Skin of body (tissue), 2 donors: Measurements from ENCODE around the gene NUAK1. TPM values are rescaled to one million over a fixed set of nuclear protein-coding genes. Genes with fewer than 3 reads are reported as not detected.

Experiments
- DNase-seq: peaks from one replicate; lab custom pipeline; 2025; lab: John Stamatoyannopoulos, UW
- total RNA-seq: library from RNA; depleted of rRNA; stranded (reverse); fragments of >200 nt; gene quantifications from one replicate; pipeline ENCODE4 v1.2.3, GENCODE V29; 2014

NUAK1 gene
- total RNA-seq, 1 donor from 2014 or later, result 24.5 TPM

DNA sequence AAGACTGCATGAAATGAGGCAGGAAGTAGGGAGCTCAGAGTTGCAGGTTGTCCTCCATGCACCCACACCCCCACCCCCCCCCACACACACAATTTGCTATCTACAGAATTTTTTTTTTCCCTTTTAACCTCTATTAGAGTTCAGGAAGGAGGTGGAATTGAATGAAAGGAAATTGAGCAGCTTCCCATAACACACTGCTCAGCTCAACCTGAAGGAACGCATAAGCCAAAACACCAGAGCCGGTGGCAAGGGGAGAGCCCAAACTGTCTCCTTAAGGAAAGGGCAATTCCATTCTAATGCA is 74.1 kb downstream of the NUAK1 start:
- no peak for DNase-seq

DNA sequence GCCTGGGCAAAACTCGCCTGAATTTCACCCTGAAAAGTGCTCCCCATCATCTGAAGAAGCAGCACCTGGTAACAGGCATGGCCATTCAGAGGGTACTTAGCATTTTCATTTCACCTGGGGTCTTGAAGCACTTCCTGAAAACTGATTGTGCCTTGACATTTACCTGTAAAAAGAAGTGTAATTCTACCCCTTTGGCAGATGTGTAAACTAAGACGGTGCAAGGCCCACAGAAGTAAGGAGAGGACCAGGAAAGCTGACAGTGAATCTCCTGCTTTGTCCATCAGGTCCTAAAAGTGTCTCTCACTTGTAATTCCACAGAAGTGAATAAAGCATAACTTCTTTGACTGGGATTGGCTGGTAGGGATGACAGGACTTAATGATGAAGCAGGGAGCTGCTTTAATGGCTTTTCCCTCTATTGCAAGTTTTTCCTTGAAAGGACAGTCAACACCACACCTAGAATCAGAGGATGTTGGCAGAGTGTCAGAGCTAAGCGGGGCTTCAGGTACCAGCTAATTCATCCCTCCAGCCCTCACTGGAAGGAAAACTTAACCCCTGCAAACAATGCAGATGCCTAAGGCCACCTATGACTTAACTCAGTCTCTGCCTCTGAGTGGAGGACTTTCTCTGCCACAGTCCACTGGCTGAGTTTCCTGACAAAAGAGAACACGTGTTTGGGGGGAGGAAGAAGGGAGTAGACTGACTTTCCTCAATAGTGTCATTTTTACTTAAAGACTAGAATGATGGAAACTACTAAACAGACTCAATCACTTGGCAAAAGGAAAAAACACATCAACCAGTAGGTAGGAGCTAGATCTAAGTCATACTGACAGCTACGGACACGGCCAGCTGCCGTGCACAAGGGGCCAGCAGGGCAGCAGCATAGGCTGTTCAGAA is 74.7 kb downstream of the NUAK1 start:
- no peak for DNase-seq

DNA sequence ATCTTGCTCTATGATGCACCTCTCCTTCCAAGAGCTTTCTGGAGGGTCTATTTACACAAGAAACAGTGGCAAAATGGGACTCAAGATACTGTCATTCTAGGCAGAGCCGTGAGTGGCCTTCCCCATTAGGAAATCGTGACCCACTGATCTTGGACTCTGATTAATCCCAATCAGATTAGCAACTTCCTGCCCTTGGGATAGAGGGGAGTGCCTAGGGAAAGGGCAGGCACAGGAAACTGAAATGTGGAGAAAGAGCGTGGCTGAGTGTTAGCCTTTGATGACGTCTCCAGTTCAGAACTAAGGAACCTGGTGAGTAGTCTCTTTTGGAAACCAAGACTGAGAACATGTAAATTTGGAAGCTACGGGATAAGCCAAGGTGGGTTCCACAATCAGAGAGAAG is 76.1 kb downstream of the NUAK1 start:
- no peak for DNase-seq

DNA sequence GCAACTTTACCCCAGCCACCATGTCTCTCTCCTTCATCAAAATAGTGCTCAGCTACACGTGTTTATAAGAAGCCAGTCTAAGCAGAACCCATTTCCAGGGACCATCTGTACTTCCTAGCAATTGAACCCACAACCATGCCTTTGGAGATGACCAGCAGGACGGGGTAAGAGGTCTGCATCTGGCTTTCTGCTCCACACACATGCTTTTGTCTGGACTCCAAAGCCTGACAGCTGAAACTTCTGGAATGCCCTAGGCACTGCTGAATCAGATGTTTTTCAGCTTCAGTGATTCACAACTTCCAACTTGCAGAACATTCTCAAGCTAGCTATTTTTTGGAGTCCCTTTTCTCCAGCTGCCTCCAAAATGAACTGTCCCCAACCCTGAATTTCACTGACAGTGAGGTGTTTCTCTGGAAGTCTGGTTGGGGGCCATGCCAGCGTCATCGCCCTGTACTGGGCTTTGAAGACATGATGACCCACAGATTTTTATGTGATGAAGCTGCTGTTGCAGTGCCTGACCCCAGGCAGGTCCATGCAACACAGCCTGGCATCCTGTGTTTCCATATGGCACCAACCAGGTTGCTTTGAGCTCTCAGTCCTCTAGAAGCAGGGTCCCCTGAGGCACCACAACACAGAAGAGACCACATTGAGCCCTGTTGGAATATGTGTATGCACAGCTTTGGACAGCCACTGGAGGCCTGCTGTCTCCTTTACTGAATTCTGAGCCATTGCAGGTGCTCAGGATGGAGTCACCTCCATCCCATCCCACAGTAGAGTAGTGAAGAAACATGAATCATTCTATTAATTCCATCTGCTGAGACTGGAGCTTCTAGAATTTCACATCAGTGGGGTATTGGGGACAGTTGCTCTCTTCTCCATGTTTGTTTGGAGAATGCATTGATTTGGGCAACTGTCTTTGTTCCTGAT is 80.2 kb downstream of the NUAK1 start:
- DNase-seq, result no peak

DNA sequence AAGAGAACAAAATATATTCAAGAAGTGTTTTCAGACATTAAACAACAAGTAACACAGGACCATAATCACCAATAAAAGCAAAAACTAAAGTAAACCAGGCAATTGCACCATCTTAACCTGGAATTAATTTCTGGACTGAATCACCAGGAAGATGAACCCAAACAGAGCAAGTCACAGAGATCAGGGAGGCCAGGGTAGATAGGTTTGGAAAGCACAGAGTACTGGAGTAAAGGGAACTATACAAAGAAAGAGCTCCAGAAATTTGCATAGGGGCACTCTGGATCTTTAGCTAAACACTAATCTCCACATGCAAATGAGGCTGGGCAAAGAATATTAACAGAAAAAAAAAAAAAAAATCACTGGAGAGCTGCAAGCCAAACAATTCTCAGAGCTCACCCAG is 84.7 kb downstream of the NUAK1 start:
- DNase-seq, result no peak

DNA sequence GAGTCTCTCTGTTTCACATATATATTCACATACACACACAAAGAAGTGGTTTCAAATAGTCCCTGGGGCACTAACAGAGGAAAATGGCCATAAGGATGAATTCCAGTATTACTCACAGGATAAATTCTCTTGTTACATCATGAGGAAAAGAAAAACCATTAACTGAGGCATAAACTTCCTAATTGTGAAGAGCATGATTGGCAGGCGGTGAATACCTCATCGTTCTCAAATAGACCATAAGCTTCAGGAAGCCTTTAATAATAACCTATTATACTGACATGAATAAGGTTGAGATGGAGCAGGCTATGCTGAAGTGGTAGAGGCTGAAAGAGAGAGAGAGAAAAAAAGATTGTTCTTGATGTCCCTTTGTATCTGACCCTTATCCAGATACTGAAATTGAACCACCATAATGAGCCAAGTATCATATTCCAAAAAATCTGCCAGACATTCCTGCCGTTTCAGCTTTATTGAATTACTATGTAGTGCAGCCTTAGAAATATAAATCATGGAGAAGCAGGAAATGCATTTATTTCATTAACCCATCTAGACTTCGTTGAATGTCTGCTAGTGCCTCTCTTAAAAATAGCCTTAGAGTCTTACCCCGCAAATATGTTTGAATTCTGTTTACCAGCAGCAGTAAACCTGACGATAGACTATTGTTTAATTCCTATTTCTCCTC is 86.8 kb downstream of the NUAK1 start:
- DNase-seq, result peak; percentile 7

DNA sequence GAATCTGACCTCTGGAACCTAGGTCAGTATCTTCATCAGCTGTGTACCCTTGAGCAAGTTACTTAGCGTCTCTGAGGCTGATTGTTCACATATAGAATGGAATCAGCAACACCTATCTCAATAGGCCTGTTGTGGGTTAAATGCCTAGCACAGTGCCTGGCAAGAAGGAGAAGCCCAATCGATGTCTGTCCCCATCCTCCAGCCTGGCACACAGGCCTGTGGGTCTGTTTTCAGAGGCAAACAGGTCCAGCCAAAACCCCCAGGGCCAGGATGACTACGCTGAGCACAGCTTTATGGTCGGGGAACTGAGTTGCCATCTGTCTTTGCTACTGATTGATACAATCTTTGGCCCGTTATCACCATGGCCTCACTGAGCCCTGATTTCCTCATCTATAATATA is 89.2 kb downstream of the NUAK1 start:
- DNase-seq, result no peak

DNA sequence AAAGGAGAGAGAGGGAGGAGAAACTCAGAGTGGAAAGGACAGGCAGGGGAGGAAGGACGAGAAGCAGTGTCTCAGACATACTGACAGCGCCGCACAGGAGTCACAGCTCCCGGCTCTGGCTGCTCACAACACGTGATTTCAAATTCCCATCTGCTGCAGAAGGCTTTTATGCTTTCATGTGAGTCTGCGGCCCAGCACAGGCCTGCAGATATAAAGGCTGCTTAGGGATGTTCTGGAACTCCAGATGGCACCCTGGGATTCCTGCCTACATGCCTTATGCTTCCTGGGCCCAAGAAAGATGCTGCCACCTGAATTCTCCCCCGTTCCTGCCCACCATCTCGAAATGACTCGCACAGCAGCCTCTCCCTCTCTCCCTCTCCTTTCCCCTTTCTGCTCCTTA is 89.6 kb downstream of the NUAK1 start:
- no peak for DNase-seq

DNA sequence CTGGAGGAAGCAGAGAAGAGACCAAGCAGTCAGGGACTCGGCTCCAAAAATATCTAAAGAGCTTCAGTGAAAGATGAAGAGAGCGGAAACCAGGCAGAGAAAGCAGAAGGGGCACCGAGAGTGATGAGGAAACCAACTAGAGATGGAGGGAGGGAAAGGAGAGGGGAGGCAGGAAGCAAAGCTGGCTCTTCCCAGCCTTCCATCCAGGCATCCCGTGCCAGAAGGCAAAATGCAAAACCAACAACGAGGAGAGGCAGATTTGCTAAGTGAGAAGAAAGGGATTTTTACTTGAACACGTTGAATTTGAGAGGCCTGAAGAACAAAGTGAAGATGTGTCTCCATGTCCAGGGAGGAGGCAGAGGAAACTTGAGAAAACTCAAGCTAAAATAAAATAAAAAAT is 90.1 kb downstream of the NUAK1 start:
- DNase-seq, result no peak

DNA sequence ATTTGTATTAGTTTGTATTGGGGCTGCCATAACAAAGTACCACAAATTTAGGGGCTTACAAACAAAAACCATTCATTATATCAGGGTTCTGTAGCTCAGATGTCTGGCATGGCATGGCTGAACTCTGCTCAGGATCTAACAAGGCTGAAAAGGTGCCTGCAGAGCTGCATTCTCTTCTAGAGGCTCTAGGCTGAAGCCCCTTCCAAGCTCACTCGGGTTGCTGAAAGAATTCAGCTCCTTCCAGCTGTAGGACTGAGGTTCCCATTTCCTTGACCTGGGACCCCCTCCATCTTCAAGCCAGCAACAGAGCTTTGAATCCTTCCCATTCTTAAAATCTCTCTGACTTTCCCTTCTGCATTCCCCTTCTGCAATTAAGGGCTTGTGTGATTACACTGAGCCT is 90.7 kb downstream of the NUAK1 start:
- no peak for DNase-seq

DNA sequence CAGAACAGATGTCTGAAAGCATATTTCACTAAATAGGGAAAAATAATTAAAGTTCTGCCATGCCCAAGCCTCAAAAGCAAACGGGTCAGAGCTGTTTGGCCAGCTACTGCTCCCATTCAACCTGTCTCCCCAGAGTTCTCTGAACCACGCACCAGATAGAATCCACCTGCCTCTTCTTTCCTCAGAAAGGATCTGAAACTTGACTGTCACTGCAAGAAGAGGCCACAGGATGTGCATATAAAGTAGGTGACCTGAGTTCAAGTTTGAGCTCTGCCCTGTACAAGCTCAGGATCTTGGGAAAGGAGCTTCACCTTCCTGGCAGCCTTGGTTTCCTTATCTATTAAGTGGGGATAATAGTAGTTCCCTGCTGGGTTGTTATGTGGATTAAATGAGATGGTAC is 91.8 kb downstream of the NUAK1 start:
- DNase-seq, result no peak

DNA sequence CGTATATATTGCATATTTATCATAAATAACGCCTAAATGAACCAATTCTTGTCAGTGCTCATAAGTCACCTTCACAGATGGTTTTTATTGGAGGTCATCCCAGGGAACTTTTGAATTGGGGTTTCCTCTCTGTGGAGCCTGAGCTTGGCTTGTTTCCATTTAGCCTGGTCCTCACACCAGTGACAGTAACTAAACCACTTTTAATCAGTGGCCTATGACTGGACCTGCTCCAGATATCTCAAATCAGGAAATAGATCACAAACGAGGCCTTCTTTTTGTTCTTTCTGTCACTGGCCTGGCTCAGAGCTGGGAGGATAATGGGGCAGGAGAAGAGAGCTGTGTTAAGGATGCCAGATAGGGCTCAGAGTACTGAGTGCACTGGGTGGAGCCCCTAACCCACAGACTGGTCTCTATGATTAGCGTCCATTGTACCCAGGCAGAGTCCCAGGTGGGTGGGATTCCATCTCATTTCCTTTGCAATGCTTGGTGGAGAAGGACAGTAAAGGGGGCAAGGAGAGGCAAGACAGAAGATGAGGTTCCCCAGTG is 92.4 kb downstream of the NUAK1 start:
- DNase-seq, result no peak

DNA sequence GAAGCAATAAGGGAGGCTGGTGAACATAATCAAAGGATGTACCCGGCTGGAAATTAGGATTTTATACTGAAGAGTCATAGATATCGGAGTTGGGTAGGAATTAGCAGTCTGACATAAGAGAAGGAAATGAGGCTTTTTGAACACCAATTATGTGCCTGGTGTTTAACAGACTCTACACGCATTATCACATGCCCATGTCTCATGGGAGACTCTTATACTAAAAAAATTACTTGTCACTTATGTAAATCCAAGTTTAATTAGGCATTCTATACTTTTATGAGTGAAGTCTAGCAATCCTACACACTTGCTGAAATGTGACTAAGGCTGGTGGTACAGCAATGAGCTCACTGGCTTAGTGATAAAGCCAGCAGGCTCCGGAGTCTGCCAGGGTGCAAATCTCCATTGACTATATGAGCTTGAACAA is 93.5 kb downstream of the NUAK1 start:
- no peak for DNase-seq

DNA sequence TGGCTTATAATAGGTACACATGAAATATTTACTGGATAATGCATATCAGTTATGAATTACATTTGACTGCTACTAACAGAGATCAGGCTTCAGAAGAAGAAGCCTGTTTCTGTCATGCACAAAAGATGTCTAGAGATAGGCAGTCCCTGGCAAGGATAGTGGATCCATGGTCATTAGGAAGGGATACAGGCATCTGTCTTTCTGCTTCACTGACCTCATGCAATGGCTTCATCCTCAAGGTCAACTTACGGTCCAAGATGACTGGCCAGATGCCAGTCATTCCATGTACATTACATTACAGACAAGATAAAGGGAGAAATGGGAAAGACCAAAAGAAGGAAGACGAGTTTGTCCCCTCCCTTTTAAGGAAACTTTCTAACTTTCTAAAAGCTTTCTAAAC is 94.0 kb downstream of the NUAK1 start:
- no peak for DNase-seq

DNA sequence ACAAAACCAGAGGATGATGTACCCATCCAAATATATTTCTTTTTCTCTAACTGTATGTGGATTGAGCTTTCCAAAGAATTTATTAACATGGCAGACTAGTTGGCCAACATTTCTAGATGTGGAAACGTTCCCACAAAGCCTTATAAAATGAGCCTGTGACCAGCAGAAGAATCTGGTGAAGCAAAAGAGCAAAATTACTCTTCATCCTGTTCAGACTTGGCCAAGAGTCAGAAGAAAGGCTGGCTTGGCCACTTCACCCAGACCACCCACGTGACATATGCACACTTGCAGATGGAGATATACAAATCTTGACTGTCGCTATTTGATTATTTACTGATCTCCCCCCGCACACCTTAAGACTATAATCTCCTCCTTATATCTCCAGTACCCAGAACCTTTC is 96.7 kb downstream of the NUAK1 start:
- no peak for DNase-seq

DNA sequence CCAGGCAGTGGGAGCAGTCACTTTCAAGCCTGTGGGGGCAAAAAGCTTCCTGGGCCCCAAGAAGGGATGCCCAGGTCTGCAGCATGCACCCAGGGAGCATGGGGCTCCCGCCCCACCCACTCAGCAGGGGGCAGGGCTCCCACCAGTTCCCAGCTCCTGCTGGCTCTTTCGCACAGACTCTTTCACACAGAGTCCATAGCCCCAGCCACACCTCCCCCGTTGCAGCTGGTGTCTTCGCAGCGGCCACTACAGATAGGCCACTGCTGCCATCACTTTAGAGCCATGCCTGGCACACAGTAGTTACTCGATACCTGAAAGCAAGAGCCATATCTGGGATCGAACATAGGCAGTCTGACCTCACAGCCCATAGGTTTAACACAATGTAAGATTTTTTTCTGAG is 98.2 kb downstream of the NUAK1 start:
- no peak for DNase-seq

DNA sequence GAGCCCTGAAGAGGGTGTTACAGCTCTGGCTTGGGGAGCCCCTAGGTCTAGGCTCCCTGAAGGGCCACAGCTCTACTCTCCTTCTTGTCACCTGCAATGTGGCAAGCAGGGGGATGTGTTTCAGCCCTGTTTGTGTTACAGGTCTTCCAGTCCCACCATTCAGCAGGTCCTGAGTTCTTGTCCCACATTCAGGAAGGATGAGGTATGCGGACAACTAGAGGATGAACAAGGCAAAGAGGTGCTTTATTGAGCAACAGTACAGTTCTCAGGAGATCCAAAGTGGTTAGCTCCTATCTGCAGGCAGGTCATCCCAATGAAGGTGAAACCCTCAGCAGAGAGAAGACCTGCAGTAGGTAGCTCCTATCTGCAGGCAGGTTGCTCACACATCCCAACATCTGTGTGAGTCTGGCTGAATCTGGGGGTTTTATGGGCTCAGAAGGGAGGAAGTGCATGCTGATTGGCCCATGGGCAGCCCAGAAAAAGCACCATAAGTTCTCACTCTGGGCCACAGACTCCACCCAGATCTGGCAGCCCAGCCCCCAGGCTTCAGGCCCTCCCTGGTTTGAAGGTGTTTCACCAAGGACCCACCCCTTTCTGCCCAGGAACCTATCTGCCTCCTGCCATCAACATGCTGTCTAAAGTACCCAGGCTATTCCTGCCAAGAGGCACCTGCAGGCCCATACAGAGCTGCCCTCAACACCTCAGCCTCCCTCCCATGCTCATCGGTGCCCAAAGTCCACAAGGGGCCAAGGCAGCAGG is 98.9 kb downstream of the NUAK1 start:
- DNase-seq, result no peak

DNA sequence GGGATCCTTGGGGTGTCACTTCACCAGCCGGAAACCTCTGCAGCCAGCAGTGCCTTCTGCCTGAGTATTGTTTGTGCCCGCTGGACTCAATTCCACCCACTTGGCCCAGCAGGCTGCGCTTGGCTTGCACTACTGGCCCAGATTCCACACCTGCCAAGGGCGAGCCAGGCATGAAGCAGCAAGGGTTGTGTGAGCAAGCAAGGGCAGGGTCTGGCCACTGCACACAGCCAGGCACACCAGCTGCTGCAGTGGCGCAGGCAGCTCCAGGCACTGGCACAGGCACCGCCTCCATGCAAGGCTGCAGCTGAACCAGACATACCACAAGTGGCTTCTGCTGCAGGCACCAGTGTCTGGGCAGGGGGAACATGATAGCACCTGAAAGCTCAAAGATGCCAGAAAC is 99.5 kb downstream of the NUAK1 start:
- no peak for DNase-seq

DNA sequence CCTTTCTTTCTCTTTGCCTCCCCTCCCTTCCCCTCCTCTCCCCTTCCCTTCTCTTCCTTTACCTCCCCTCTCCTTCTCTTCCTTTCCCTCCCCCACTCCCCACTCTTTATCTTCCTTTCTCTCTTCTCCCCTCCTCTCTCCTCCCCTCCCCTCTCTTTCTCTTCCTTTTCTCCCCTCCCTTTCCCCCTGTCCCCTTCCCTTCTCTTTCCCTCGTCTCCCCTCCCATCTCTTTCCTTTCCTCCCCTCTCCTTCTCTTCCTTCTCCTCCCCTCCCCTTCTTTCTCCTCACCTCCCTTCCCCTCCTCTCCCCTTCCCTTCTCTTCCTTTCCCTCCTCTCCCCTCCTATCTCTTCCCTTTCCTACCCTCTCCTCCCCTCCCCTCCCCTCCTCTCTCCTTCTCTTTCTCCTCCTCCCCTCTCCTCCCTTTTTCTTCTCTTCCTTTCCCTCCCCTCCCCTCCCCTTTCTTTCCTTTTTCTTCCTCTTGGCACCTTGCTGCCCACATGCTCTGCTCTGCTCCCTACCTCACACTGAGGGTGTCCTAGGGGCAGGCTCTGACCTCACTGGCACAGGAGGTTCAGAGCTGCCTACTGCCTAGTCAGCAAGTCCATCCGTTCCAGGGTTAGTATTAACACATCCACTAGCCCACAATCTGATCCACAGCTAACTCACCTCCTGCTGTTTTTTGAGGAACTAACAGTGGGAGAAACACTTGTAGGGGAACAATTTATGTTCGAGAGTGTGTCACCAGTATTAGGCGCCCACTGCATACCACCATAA is 101.0 kb downstream of the NUAK1 start:
- DNase-seq, result no peak

DNA sequence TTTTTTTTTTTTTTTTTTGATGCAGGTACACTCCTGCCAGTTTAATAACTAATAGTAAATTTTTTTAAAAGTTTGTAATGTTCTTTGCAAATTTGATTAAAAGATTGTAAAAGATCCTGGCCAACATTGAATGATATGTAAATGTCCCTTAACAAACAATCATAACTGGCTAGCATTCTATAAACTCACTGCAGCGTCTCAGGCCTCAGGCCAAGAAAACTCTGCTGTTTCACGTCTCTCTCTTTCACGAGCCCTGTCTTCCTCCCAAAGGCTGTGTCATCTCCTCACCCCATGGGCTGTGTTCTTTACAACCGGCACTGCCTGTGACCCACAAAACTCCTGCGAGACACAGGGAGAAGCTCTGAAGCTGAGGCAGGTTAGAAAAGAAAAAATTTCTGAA is 103.3 kb downstream of the NUAK1 start:
- no peak for DNase-seq
